AG04450 (cell line): ENCODE data around the gene ARHGAP31. TPM values are rescaled to one million over a fixed set of nuclear protein-coding genes. Genes with fewer than 3 reads are reported as not detected.

ENCODE experiments used
- CTCF ChIA-PET: fragments of 300-600, 350-600 bp; formaldehyde crosslinking; extraction: SDS; loops from one replicate; lab custom pipeline; 2022; ENCODE audit warnings: antibody characterized with exemption, inconsistent platforms; lab: Charles Lee
- POLR2A ChIA-PET: fragments of 350-600 bp; formaldehyde crosslinking; extraction: SDS; loops from one replicate; lab custom pipeline; 2021; ENCODE audit warnings: antibody characterized with exemption, inconsistent platforms; lab: Yijun Ruan, JAX
- DNase-seq: peaks from one replicate; pipeline ENCODE4 v3.0.0-alpha.2; 2011; ENCODE audit warnings: low read depth, low spot score
- H3K27ac ChIP-seq: one replicate; pipeline ENCODE4 v1.5.1; 2012; ENCODE audit warnings: low read depth, low read length, control low read depth
- H3K27me3 ChIP-seq: one replicate; pipeline ENCODE4 v1.6.0; 2012; ENCODE audit warnings: low read length; ENCODE audit not compliant: control insufficient read depth, insufficient read depth
- H3K4me3 ChIP-seq: 2 replicates; pipeline ENCODE4 v1.5.1; 2011; ENCODE audit warnings: mild to moderate bottlenecking, low read depth, low read length, control low read depth
- H3K9me3 ChIP-seq: 2 replicates; pipeline ENCODE4 v1.5.1; 2012; ENCODE audit warnings: low read length; ENCODE audit not compliant: control insufficient read depth, insufficient read depth
- CTCF ChIP-seq: IDR thresholded peaks from 2 replicates; pipeline ENCODE4 v1.5.1; 2011; ENCODE audit warnings: low read depth, low read length, control low read depth, inconsistent platforms
- polyA plus RNA-seq: library from polyadenylated mRNA; depleted of rRNA; stranded (reverse); fragments of >200 nt; gene quantifications from 2 replicates; pipeline ENCODE4 v1.2.3, GENCODE V29; 2011

The ARHGAP31 gene
- polyA plus RNA-seq, 1 experiment: 14.1 TPM

DNA sequence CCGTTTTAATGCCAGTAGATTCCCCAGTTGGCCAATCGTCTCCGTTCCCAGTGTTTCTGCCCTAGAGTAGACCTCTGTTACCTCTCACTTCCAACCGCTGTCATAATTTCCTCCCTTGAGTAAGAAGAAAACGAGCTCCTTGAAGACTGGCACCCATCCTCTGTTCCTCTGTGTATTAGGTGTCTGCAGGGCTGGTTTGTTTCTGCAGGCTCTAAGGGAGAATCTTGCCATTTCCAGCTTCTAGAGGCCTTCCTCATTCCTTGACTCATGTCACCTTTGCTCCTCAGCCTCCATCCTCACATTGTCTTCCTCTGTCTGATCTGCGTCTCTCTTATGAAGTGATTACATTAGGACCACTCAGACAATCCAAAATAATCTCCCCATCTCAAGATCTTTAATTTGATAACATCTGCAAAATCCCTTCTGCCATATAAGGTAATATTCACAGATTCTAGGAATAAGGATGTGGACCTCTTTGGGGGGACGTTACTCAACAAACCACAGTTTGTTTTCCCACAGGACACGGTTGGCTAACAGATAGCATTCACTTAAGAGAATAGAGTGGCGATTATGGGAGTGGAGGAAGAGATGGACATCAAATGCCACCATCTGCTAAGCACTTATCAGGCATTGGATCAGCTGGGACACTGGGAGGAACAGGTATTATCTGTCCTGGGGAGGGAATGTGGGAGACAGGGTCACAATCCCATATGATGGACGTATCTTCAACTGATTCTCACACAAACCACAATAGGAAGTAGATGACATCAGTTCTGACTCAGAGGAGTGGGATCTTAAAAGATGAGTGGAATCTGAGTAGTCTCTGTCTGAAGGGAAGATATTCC lies 17.1 kb downstream of the ARHGAP31 start:
- Histone ChIP-seq H3K27me3 (no peaks in the 10 kb centered on the region), H3K27ac (peak overlapping the region; percentile 59), H3K9me3 (peaks cover 4% of the 10 kb centered on the region; the same call in 1 of the 2 replicates), H3K4me3 (no peak overlapping the region)
- DNase-seq: no peak
- ChIA-PET POLR2A (no interaction called here), CTCF (no interaction called here)
- no peak for TF ChIP-seq CTCF

DNA sequence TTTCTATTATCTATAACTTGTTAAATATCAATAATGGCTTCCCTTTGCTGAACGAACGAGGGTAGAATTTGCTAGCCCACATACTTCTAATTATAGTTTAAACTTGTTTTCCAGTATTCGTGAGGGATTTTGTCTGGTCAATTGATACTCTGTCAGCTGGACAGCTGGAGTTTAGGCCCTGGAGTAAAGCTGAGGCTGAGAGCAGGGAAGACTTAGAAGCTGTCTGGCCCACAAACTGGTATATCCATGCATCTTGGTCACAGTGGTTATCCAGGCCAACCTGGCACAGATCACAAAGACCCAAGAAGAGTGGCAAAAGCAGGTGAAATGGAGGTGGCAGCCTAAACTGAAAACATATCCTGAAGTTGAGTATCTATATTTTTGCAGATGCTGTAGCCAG lies 19.3 kb downstream of the ARHGAP31 start:
- Histone ChIP-seq H3K9me3 (no peaks in the 10 kb centered on the region), H3K27ac (no peak overlapping the region), H3K4me3 (no peak overlapping the region), H3K27me3 (no peaks in the 10 kb centered on the region)
- ChIA-PET CTCF (interaction anchor here (1.7 kb wide), 1 partner anchor 40 kb away, joined by 7 read pairs; no protein-coding TSS in a partner anchor), POLR2A (no interaction called here)
- no peak for TF ChIP-seq CTCF
- DNase-seq: no peak

- Histone ChIP-seq H3K27me3 (no peaks in the 10 kb centered on the region), H3K9me3 (no peaks in the 10 kb centered on the region), H3K27ac (no peak overlapping the region), H3K4me3 (no peak overlapping the region)
- POLR2A ChIA-PET: no interaction called here
- no peak for DNase-seq
- CTCF ChIA-PET: no interaction called here
- TF ChIP-seq CTCF: no peak
Measured at GRCh38 chr3:119314821-119315220, 20.6 kb downstream of the ARHGAP31 start.

DNA sequence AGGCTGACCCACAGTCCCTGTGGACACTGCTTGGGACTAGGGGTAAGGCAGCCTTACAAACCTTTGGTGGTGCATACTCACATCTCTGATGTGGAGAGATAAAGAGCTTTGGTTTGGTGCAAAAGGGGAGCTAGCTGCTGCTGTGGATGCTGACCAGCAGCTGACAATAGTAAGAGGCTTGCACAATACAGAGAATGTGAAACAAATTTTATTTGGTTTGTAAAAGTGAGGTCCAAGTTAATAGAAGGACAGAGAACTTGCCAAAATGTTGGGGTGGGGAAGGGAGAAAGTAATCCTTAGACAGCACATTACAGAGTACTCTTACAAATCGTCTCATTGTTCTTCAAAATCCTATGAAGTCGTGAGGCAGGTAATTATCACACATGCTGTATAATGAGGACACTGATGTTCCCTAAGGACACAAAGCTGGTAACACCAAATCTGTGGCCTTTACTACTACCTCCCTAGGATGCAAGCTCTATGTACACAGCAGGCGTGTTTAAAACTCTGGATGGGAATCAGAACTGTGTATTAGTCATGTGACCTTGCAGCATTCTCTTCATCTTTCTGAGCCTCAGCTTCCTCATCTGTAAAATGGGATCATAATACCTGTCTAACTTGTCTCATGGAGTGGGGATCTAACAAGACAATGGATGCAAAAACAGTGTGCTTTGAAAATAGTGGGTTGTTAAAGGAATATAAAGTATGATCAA lies 21.6 kb downstream of the ARHGAP31 start:
- ChIA-PET POLR2A (no interaction called here), CTCF (no interaction called here)
- no peaks in the 10 kb centered on the region for H3K27me3 ChIP-seq
- no peak overlapping the region for H3K27ac ChIP-seq
- no peak for DNase-seq
- TF ChIP-seq CTCF: no peak
- no peaks in the 10 kb centered on the region for H3K9me3 ChIP-seq
- H3K4me3 ChIP-seq: no peak overlapping the region

DNA sequence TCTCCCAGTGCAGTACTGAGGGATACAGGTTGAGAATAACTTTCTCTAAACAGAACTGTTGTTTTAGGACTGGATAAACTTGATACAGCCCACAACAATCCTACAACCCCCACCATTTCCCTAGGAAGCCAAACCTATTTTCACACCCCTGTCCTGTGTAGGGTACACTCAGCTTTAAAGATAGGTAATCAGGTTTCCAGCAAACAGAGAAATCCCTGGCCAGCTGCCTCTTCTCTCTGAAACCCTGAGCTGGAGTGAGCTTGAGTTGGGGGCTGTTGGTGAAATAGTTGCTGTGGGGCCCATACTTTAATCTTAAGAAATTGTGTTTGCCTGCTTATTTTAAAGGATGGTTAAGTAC lies 22.1 kb downstream of the ARHGAP31 start:
- no peak overlapping the region for H3K4me3 ChIP-seq
- no peak overlapping the region for H3K27ac ChIP-seq
- no peak for TF ChIP-seq CTCF
- ChIA-PET CTCF (no interaction called here), POLR2A (no interaction called here)
- no peaks in the 10 kb centered on the region for H3K27me3 ChIP-seq
- no peaks in the 10 kb centered on the region for H3K9me3 ChIP-seq
- no peak for DNase-seq
